Measurements from ENCODE around the gene PSPN. TPM values are rescaled to one million over a fixed set of nuclear protein-coding genes. Genes with fewer than 3 reads are reported as not detected.

Gene PSPN
- total and polyA plus RNA-seq, 9 of the 15 experiments (the other 6 are each of a cell fraction or from before 2014, with no cell fraction given), result 0.21 to 1.1 (median 0.58) TPM

- TF ChIP-seq THAP12 (CRISPR knock-in tag; IDR thresholded peaks at IDR 0.05), result 0 out of 2 replicates have a peak, but pooled peaks have one; percentile 30
- peak; percentile 94 for TF ChIP-seq USF1 (CRISPR knock-in tag; IDR thresholded peaks at IDR 0.05)
- peak; percentile 86 for TF ChIP-seq EP400 (IDR thresholded peaks at IDR 0.05)
- peak; percentile 45; the same call in 1 of the 2 replicates for TF ChIP-seq HCFC1 (IDR thresholded peaks at IDR 0.05; ENCODE audit: low read depth, low read length)
- TF ChIP-seq ARID3B (CRISPR knock-in tag; IDR thresholded peaks at IDR 0.05; ENCODE audit: borderline replicate concordance), result no peak
- no peak for TF ChIP-seq MCM7 (IDR thresholded peaks at IDR 0.05)
- TF ChIP-seq MAFK (IDR thresholded peaks at IDR 0.05; ENCODE audit: low read length), result no peak; the same call in 1 of the 2 replicates
- TF ChIP-seq ZFP36 (IDR thresholded peaks at IDR 0.05; ENCODE audit: low read depth, low read length, partially characterized antibody), result no peak
- no peak for TF ChIP-seq ZBTB26 (CRISPR knock-in tag; IDR thresholded peaks at IDR 0.05)
- 0 out of 2 replicates have a peak, but pooled peaks have one; percentile 15 for TF ChIP-seq ZNF217 (CRISPR knock-in tag; IDR thresholded peaks at IDR 0.05)
- TF ChIP-seq SNIP1 (IDR thresholded peaks at IDR 0.05; ENCODE audit: low read depth), result no peak
- TF ChIP-seq ESRRA (IDR thresholded peaks at IDR 0.05; ENCODE audit: borderline replicate concordance, low read depth), result peak; percentile 22; the same call in 1 of the 2 replicates
- peak; percentile 68 for TF ChIP-seq PRDM10 (IDR thresholded peaks at IDR 0.05; ENCODE audit: partially characterized antibody)
- peak; percentile 80 to 84 for TF ChIP-seq MNT (conservative IDR thresholded peaks at IDR 0.05)
- TF ChIP-seq PHF20 (IDR thresholded peaks at IDR 0.05; ENCODE audit: partially characterized antibody), result no peak
These were observed 49.4 kb upstream of the PSPN start (continued) for GRCh38 chr19:6424939-6425731.
